GM18502 (cell line): ENCODE data around the gene BRD9.
"Not testable (repeated sequence)": the region's sequence is repeated elsewhere in the genome, so short reads cannot be mapped to it uniquely, and the experiment has no call there.

Experiments
- ATAC-seq: cut with Tn5 transposase; IDR thresholded peaks from one replicate; pipeline ENCODE4 v1.9.1; 2021; ENCODE audit warnings: mild to moderate bottlenecking; ENCODE audit not compliant: unreplicated experiment, poor library complexity

The BRD9 gene

GRCh38 chr5:892394-893136, at the start of gene BRD9, which contains the start of gene TRIP13:
Gene BRD9 (minus strand): TSS chr5:892801. CDS start chr5:892657, 144 bp downstream.
Gene TRIP13 (plus strand): TSS chr5:892884. CDS start chr5:892999, 115 bp downstream.
- ATAC-seq: peak; percentile 98

- ATAC-seq: not testable (repeated sequence)
These were observed 48.1 kb upstream of the BRD9 start for GRCh38 chr5:940741-941140.

GRCh38 chr5:939368-939767, 46.8 kb upstream of the BRD9 start:
- no peak for ATAC-seq

GRCh38 chr5:937151-937924, 44.7 kb upstream of the BRD9 start:
- no peak for ATAC-seq

GRCh38 chr5:936149-937144, 43.8 kb upstream of the BRD9 start:
- no peak for ATAC-seq

GRCh38 chr5:935510-936084, 43.0 kb upstream of the BRD9 start:
- ATAC-seq: no peak

GRCh38 chr5:934381-934967, 41.9 kb upstream of the BRD9 start:
- not testable (repeated sequence) for ATAC-seq

GRCh38 chr5:933951-934350, 41.4 kb upstream of the BRD9 start:
- ATAC-seq: not testable (repeated sequence)

- no peak for ATAC-seq
These were observed 40.8 kb upstream of the BRD9 start for GRCh38 chr5:933251-933861.

- no peak for ATAC-seq
These were observed 40.1 kb upstream of the BRD9 start for GRCh38 chr5:932628-933250.

- ATAC-seq: no peak
These were observed 39.6 kb upstream of the BRD9 start for GRCh38 chr5:932151-932627.

GRCh38 chr5:931570-932145, 39.1 kb upstream of the BRD9 start:
- ATAC-seq: no peak

- ATAC-seq: no peak
These were observed 38.3 kb upstream of the BRD9 start for GRCh38 chr5:930866-931265.

- ATAC-seq: no peak
These were observed 37.0 kb upstream of the BRD9 start for GRCh38 chr5:929596-929995.

- ATAC-seq: not testable (repeated sequence)
These were observed 36.6 kb upstream of the BRD9 start for GRCh38 chr5:929182-929581.

- ATAC-seq: no peak
These were observed 34.8 kb upstream of the BRD9 start for GRCh38 chr5:927172-928015.

GRCh38 chr5:926417-927171, 34.0 kb upstream of the BRD9 start:
- no peak for ATAC-seq
